Lower leg skin (tissue), 3 donors: ENCODE results near the gene TTI1.

Experiments used
- CTCF ChIP-seq, 3 donors: fragments of 450-650 bp; IDR thresholded peaks; one replicate each; pipeline ENCODE4 v1.5.1; 2016; ENCODE audit warnings: antibody characterized with exemption in 3 of 3, mild to moderate bottlenecking in 3 of 3, moderate library complexity in 2 of 3
- POLR2A ChIP-seq, 2 donors: fragments of 450-650 bp; IDR thresholded peaks; one replicate each; pipeline ENCODE4 v1.6.1; 2016 to 2017; ENCODE audit warnings: antibody characterized with exemption in 2 of 2, mild to moderate bottlenecking in 1 of 2, moderate library complexity in 1 of 2

- TF ChIP-seq CTCF (IDR thresholded peaks at IDR 0.05) = no peak
- TF ChIP-seq POLR2A (IDR thresholded peaks at IDR 0.05) = no peak
Measured at GRCh38 chr20:38049800-38050199, 16.5 kb upstream of the TTI1 start.
